PFSK-1 (cell line): Measurements from ENCODE around the gene ARTN.

ENCODE experiments used
- FOXP2 ChIP-seq: optimal IDR thresholded peaks from 2 replicates; pipeline ENCODE3; 2011; ENCODE audit warnings: borderline replicate concordance, control low read depth, inconsistent platforms; ENCODE audit not compliant: insufficient read depth; ENCODE audit errors: extremely low read length, extremely low read depth
- POLR2AphosphoS5 ChIP-seq: IDR thresholded peaks from 2 replicates; pipeline ENCODE4 v1.6.1; 2012; ENCODE audit warnings: low read depth, mild to moderate bottlenecking, control low read depth, low read length, moderate library complexity
- SIN3A ChIP-seq: IDR thresholded peaks from 2 replicates; pipeline ENCODE4 v1.6.1; 2012; ENCODE audit warnings: mild to moderate bottlenecking, low read length, moderate library complexity, borderline replicate concordance; ENCODE audit not compliant: insufficient read depth
- TAF1 ChIP-seq: IDR thresholded peaks from 2 replicates; pipeline ENCODE4 v1.6.1; 2012; ENCODE audit warnings: low read length, control low read depth, borderline replicate concordance; ENCODE audit not compliant: insufficient read depth
- TF ChIP-seq, protein P1 (sequence below), 2 experiments: IDR thresholded peaks; 2 replicates each; pipeline versions ENCODE4 v1.6.1 to v1.8.0; 2011 to 2012; ENCODE audit warnings: low read depth in 2 of 2, low read length in 2 of 2, control low read depth in 1 of 2, inconsistent platforms in 1 of 2, mild to moderate bottlenecking in 1 of 2, moderate library complexity in 1 of 2; ENCODE audit not compliant: insufficient read depth in 1 of 2

The ARTN gene

DNA sequence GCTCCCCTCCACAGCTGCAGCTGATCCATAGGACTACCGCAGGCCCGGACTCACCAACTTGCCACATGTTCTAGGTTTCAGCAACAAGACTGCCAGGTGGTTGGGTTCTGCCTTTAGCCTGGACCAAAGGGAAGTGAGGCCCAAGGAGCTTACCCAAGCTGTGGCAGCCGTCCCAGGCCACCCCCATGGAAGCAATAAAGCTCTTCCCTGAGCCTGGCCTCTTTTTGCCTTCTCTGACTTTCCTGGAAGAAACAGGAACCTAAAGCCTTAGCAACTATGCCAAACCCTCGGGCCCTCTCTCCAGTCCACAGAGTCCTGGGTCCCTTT, 2.7 kb upstream of the ARTN start:
- TF ChIP-seq TAF1 (no peak), POLR2AphosphoS5 (no peak), FOXP2 (no peak), SIN3A (no peak)

DNA sequence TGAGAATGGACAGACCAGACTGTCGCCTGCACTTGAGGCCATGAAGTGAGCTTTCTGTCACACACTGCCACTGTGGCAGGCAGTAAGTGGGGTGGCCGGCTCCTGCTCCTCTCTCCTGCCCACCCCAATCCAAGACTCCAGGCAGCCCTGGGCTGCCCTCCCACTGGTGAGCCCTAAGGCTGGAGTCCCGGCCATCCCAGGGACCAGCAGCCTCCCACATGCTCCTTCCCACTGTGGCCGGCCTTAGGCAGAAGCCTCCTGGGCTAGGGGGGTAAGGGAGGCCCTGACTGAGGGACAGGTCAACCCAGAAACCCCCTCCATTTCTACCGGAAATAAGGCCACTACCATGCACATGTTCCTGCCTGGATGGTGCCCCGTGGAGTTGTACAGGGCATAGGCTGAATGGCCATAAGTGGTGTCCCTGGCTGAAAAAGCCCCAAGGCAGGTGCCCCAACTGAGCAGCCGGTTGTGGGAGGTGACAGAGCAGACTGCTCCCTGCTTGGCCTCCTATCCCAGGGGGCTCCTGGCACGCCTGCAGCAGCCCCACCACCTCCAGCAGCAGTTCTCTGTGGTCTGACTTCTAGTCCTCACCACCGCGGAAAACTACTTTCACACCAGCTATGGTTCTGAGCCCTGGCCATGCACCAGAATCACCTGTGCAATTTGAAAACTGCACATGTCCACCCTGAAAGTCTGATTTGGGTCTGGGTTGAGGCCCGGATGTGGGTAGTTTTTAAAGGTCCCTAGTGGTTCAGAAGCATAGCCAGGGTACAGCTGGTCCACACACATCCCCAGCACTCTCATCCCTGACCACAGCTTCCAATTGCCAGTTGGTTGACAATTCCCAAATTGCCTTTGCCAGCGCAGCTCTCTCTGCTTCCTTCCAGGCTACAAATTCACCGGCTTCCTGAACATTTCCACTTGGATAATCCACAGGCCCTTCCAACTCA, 1.6 kb upstream of the ARTN start:
- TF ChIP-seq, protein P1, sequence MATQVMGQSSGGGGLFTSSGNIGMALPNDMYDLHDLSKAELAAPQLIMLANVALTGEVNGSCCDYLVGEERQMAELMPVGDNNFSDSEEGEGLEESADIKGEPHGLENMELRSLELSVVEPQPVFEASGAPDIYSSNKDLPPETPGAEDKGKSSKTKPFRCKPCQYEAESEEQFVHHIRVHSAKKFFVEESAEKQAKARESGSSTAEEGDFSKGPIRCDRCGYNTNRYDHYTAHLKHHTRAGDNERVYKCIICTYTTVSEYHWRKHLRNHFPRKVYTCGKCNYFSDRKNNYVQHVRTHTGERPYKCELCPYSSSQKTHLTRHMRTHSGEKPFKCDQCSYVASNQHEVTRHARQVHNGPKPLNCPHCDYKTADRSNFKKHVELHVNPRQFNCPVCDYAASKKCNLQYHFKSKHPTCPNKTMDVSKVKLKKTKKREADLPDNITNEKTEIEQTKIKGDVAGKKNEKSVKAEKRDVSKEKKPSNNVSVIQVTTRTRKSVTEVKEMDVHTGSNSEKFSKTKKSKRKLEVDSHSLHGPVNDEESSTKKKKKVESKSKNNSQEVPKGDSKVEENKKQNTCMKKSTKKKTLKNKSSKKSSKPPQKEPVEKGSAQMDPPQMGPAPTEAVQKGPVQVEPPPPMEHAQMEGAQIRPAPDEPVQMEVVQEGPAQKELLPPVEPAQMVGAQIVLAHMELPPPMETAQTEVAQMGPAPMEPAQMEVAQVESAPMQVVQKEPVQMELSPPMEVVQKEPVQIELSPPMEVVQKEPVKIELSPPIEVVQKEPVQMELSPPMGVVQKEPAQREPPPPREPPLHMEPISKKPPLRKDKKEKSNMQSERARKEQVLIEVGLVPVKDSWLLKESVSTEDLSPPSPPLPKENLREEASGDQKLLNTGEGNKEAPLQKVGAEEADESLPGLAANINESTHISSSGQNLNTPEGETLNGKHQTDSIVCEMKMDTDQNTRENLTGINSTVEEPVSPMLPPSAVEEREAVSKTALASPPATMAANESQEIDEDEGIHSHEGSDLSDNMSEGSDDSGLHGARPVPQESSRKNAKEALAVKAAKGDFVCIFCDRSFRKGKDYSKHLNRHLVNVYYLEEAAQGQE (IDR thresholded peaks at IDR 0.05; ENCODE audit: insufficient read depth in 1 of 2, low read depth in 2 of 2, low read length in 2 of 2): no peak
- TF ChIP-seq POLR2AphosphoS5: no peak
- TF ChIP-seq TAF1: no peak
- no peak for TF ChIP-seq FOXP2
- TF ChIP-seq SIN3A: no peak

DNA sequence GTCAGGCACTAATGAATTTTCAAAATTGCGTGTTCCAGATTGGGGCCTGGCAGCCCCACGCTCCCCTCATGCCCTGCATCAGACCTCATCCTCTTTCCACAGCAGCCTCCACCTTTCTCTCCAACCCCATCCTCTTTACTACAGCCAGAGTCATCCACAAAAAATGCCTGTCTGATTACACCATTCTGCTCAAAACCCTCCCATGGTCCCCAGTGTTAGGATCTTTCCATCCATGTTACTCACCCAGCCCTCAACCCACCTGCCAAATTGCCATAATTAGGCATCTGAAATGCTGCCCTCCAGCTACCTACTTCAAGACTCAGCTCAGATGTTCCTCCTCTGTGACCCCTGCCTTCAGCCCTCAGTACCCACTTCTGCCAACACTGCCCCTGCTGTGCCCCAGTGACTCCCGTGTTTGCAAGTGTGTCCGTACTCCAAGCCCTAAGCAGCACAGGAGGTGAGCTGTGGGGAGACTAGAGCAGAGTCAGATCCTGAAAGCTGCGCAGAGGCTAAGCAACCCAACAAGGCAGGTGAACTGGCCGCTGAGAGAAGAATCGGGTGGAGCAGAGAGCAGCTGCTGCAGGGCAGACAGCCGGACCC, 715 bp upstream of the ARTN start:
- TF ChIP-seq, protein P1 (IDR thresholded peaks at IDR 0.05; ENCODE audit: insufficient read depth in 1 of 2, low read depth in 2 of 2, low read length in 2 of 2): no peak
- TF ChIP-seq TAF1 (no peak), FOXP2 (no peak), POLR2AphosphoS5 (no peak), SIN3A (no peak)

DNA sequence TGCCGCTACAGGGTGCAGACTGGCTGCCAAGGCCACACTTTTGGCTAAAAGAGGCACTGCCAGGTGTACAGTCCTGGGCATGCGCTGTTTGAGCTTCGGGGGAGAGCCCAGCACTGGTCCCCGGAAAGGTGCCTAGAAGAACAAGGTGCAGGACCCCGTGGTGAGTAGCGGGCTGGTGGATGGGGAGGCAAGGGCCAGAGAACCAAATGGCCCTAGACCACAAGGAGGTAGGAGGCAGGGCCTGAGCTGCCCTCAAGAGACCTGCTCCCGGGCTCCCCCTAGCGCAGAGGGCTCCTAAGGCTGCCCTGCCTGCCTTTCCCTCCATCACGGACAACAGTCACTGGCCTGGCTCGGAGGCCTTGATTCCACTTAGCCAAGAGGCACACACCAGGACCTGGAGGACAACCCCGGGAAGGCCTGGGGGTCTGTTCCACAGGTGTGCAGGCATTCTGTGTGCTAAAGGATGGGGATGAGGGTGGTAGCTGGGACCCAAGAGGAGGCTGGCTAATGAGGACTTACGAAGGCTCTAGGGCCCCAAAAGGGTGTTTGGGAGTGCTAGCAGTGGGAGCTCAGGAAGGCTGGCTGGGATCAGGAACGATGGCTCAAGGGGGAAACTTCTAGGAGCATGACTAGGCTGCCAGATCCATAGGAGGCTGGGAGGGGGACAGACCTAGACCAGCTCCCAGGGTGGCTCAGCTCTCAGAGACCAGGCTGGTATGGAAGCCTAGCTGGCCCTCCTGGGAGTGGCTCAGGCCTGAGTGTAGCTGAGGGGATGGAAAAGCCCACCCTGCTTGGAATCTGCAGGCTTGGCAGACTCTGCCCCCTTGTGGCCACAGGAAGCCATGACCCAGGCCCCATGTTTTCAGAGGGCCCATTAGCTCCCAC, 742 bp downstream of the ARTN start:
- TF ChIP-seq TAF1 (no peak), SIN3A (no peak), FOXP2 (no peak), POLR2AphosphoS5 (no peak)
- TF ChIP-seq, protein P1 (IDR thresholded peaks at IDR 0.05; ENCODE audit: insufficient read depth in 1 of 2, low read depth in 2 of 2, low read length in 2 of 2): no peak

DNA sequence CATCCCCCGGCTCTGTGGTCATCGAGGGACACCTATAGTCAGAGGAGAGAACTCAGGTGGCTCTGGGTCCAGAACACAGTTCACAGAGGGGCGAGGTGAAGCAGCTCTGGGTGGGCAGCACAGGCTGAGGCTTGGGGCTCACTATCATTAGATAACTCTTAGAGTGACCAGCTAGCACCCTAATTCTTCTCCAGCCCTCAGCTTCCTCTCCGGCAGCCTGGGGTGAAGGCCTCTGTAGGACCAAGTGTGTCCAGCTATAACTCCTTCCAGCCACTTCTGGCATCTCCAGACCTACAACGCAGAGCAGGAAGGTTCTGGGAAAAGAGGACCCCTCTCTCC, 1.4 kb downstream of the ARTN start:
- TF ChIP-seq, protein P1 (IDR thresholded peaks at IDR 0.05; ENCODE audit: insufficient read depth in 1 of 2, low read depth in 2 of 2, low read length in 2 of 2): no peak
- TF ChIP-seq SIN3A: no peak
- TF ChIP-seq TAF1: no peak
- TF ChIP-seq FOXP2: no peak
- no peak for TF ChIP-seq POLR2AphosphoS5
